Measurements from ENCODE around the gene COQ8A. TPM values are rescaled to one million over a fixed set of nuclear protein-coding genes. Genes with fewer than 3 reads are reported as not detected.

Gene COQ8A
- total RNA-seq, 6 donors from 2014 or later: 27.1 to 105 (median 44.6) TPM

DNA sequence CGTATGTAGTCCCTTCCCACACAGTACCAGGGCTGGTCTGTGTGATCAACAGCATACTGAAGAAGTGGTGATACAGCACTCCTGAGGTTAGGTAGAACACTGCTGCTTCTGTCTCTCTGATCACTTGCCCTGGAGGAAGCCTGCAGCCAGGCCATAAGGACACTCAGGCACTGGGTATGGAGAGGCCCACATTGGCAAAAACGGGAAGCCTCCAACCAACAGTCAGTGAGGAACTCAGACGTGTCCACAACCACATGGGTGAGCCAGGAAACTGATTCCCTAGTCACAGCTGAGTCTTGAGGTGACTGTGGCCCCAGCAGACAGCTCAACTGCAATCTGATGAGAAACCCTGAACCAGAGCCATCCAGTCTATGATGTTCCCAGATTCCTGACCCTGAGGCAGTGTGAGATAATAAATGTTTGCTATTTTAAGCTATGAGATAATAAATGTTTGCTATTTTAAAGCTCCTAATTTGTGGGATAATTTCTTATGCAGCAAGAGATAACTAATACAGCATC is 62.5 kb downstream of the COQ8A start:
- TF ChIP-seq POLR2AphosphoS5 (IDR thresholded peaks at IDR 0.05) (no peak), POLR2A (IDR thresholded peaks at IDR 0.05) (no peak)
- no peak for ATAC-seq (ENCODE audit: low FRiP score in 2 of 2)
- 49 to 61% methylated on average over 3 of the region's 3 CpGs for WGBS, 2 donors

DNA sequence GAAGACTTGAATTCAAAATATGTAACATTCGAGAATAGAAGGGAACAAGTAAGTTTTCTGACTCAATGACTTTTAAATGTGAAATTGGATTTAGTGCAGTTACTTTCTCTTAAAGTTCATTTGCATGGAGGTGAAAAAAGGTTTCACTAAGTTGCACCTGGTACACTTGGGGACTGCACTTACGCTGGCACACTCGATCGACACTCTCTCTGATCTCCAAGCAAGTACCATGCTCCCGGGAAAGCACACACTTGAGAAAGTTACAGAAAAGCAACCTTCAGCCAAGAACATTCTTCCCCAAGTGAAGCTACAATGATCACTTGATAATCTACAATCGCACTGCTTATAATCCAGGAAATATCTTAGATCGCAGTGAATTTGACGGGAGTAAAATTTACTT is 63.1 kb downstream of the COQ8A start:
- no peak overlapping the region for H3K27ac ChIP-seq
- WGBS, 2 donors: 68 to 88% methylated on average over 8 of the region's 8 CpGs
- no peaks in the 10 kb centered on the region for H3K27me3 ChIP-seq
- DNase-seq (peak in 1 of 2 donors; percentile 62), ATAC-seq (ENCODE audit: low FRiP score in 2 of 2) (no peak)
- no peaks in the 10 kb centered on the region for H3K9me3 ChIP-seq
- peaks cover 0 to 6% (median 0%) of the 10 kb centered on the region in 4 donors for H3K4me1 ChIP-seq
- TF ChIP-seq, protein P1, sequence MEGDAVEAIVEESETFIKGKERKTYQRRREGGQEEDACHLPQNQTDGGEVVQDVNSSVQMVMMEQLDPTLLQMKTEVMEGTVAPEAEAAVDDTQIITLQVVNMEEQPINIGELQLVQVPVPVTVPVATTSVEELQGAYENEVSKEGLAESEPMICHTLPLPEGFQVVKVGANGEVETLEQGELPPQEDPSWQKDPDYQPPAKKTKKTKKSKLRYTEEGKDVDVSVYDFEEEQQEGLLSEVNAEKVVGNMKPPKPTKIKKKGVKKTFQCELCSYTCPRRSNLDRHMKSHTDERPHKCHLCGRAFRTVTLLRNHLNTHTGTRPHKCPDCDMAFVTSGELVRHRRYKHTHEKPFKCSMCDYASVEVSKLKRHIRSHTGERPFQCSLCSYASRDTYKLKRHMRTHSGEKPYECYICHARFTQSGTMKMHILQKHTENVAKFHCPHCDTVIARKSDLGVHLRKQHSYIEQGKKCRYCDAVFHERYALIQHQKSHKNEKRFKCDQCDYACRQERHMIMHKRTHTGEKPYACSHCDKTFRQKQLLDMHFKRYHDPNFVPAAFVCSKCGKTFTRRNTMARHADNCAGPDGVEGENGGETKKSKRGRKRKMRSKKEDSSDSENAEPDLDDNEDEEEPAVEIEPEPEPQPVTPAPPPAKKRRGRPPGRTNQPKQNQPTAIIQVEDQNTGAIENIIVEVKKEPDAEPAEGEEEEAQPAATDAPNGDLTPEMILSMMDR (IDR thresholded peaks at IDR 0.05): no peak
- no peak for TF ChIP-seq POLR2A (IDR thresholded peaks at IDR 0.05)
- TF ChIP-seq EP300 (IDR thresholded peaks at IDR 0.05): no peak
- TF ChIP-seq POLR2AphosphoS5 (IDR thresholded peaks at IDR 0.05): no peak
- peaks cover 0 to 35% (median 3%) of the 10 kb centered on the region in 4 donors for H3K36me3 ChIP-seq
- H3K4me3 ChIP-seq: no peak overlapping the region

More for the DNA sequence above, 62.5 kb downstream of the COQ8A start:
- Histone ChIP-seq H3K27me3 (no peaks in the 10 kb centered on the region), H3K9me3 (no peaks in the 10 kb centered on the region), H3K36me3 (peaks cover 0 to 35% (median 3%) of the 10 kb centered on the region in 4 donors), H3K27ac (no peak overlapping the region), H3K4me1 (peaks cover 0 to 6% (median 0%) of the 10 kb centered on the region in 4 donors), H3K4me3 (no peak overlapping the region)
- DNase-seq: no peak

DNA sequence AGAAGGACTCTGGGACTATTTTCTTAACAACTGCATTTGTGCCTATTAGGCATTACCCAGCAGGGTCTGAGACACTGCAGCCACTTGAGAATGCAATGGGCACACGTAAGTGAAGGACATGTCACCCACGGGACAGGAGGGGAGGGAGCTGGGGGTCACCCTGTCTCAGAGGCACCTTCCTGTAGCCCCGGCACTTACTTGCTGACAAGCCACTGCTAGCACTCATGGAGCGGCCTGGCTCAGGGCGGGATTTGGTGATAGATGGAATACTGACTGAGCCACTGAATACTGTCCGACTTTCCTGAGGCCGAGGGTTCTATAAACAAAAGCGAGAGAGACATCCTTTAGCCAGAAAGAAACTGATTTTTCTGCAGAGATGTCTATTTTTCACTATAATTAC is 64.7 kb downstream of the COQ8A start:
- ATAC-seq (ENCODE audit: low FRiP score in 2 of 2) (no peak), DNase-seq (no peak)
- Histone ChIP-seq H3K36me3 (peaks cover 0 to 35% (median 3%) of the 10 kb centered on the region in 4 donors), H3K4me1 (peaks cover 0 to 6% (median 0%) of the 10 kb centered on the region in 4 donors), H3K4me3 (no peak overlapping the region), H3K27ac (no peak overlapping the region), H3K27me3 (no peaks in the 10 kb centered on the region), H3K9me3 (no peaks in the 10 kb centered on the region)
- TF ChIP-seq EP300 (IDR thresholded peaks at IDR 0.05) (no peak), POLR2AphosphoS5 (IDR thresholded peaks at IDR 0.05) (no peak)
- TF ChIP-seq, protein P1 (IDR thresholded peaks at IDR 0.05): no peak
- WGBS, 2 donors: 91 to 92% methylated on average over 8 of the region's 8 CpGs

DNA sequence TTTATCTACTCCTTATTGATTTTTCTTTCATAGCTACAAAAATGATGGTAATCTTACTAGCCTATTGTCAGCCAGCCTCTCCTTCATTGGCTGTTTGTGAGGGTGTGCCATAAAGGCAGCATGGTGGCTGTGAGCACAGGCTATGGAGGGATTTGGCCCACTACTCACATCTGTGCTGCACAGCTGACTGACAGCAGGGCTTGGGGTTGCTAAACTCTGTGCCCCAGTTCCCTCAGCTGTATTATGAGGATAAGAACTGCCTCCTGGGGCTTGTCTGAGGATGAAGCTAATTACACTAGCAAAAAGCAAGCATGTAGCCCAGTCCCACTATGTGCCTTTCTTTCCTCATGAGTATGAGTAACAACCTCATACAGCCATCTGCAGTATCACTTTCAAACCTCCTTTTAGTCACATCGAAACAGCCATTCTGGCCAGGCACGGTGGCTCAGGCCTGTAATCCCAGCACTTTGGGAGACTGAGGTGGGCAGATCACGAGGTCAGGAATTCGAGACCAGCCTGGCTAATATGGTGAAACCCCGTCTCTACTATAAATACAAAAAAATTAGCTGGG is 66.2 kb downstream of the COQ8A start:
- no peaks in the 10 kb centered on the region for H3K27me3 ChIP-seq
- no peaks in the 10 kb centered on the region for H3K9me3 ChIP-seq
- peaks cover 0 to 6% (median 0%) of the 10 kb centered on the region in 4 donors for H3K4me1 ChIP-seq
- H3K4me3 ChIP-seq: no peak overlapping the region
- ATAC-seq (ENCODE audit: low FRiP score in 2 of 2): no peak
- H3K27ac ChIP-seq: no peak overlapping the region
- peaks cover 0 to 32% (median 3%) of the 10 kb centered on the region in 4 donors for H3K36me3 ChIP-seq
- no peak for DNase-seq
- no peak for TF ChIP-seq POLR2AphosphoS5 (IDR thresholded peaks at IDR 0.05)
- TF ChIP-seq EP300 (IDR thresholded peaks at IDR 0.05): no peak
- no peak for TF ChIP-seq POLR2A (IDR thresholded peaks at IDR 0.05)
- TF ChIP-seq, protein P1 (IDR thresholded peaks at IDR 0.05): no peak
- WGBS, 2 donors: 92 to 96% methylated on average over 5 of the region's 5 CpGs

DNA sequence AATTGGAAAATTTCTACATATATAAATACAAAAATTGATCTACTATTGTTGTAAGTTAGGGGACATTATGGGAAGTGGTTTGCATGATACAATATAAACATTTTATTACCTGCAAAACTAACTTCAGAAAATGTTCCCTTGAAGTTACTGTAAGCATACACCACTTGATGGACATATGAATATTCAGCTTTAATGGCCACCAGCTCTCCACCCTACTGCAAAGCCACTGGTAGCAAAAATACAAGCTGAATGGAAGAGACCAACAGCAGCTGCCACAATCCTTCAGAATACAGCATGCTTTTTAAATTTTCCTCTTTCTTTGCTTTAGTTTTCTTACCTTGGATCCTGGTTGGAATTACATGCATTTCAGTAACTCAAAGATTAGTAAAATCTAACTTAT is 69.8 kb downstream of the COQ8A start:
- Histone ChIP-seq H3K4me3 (no peak overlapping the region), H3K9me3 (no peaks in the 10 kb centered on the region), H3K4me1 (no peaks in the 10 kb centered on the region), H3K36me3 (peaks cover 0 to 10% (median 0%) of the 10 kb centered on the region in 4 donors), H3K27me3 (no peaks in the 10 kb centered on the region), H3K27ac (no peak overlapping the region)
- TF ChIP-seq EP300 (IDR thresholded peaks at IDR 0.05) (no peak), POLR2A (IDR thresholded peaks at IDR 0.05) (no peak), POLR2AphosphoS5 (IDR thresholded peaks at IDR 0.05) (no peak)
- TF ChIP-seq, protein P1 (IDR thresholded peaks at IDR 0.05): no peak
- no peak for DNase-seq
- no peak for ATAC-seq (ENCODE audit: low FRiP score in 2 of 2)
